IPS DF 19.7 (cell line): ENCODE measurements around the gene CAMTA2.

Experiments used
- DNase-seq: peaks from one replicate; pipeline ENCODE4 v3.0.0-alpha.2; 2013; ENCODE audit warnings: low read depth, low spot score

The CAMTA2 gene

GRCh38 chr17:5002121-5002788 lies 14.8 kb upstream of the CAMTA2 start:
- no peak for DNase-seq

- DNase-seq = no peak
These were observed 12.8 kb upstream of the CAMTA2 start for GRCh38 chr17:5000237-5000639.

- DNase-seq = no peak
These were observed 12.1 kb upstream of the CAMTA2 start for GRCh38 chr17:4999430-5000093.

- DNase-seq = no peak
These were observed 11.4 kb upstream of the CAMTA2 start for GRCh38 chr17:4998732-4999429.

GRCh38 chr17:4998027-4998731 lies 10.7 kb upstream of the CAMTA2 start:
- no peak for DNase-seq

- no peak for DNase-seq
These were observed 10.0 kb upstream of the CAMTA2 start, which contains the start of the genes INCA1 and KIF1C for GRCh38 chr17:4997302-4998026. Gene INCA1, minus strand, starts transcription at chr17:4997522. Its CDS starts 3,085 bp downstream, at chr17:4994437. Gene KIF1C, plus strand, starts transcription at chr17:4997950. Its CDS starts 2,297 bp downstream, at chr17:5000247.

- DNase-seq = no peak
These were observed 6.7 kb upstream of the CAMTA2 start for GRCh38 chr17:4994081-4994595.

GRCh38 chr17:4987767-4988567 lies 492 bp upstream of the CAMTA2 start:
- no peak for DNase-seq

- no peak for DNase-seq
These were observed 1.1 kb downstream of the CAMTA2 start for GRCh38 chr17:4986403-4986802.

GRCh38 chr17:4982305-4982704 lies 5.2 kb downstream of the CAMTA2 start:
- DNase-seq = no peak

- no peak for DNase-seq
These were observed 6.7 kb downstream of the CAMTA2 start for GRCh38 chr17:4980644-4981216.

GRCh38 chr17:4978726-4979125 lies 8.7 kb downstream of the CAMTA2 start:
- no peak for DNase-seq

GRCh38 chr17:4974115-4974670 lies 13.3 kb downstream of the CAMTA2 start:
- no peak for DNase-seq

GRCh38 chr17:4973256-4974114 lies 14.0 kb downstream of the CAMTA2 start:
- no peak for DNase-seq

- no peak for DNase-seq
These were observed 14.7 kb downstream of the CAMTA2 start for GRCh38 chr17:4972752-4973151.

GRCh38 chr17:4972322-4972721 lies 15.2 kb downstream of the CAMTA2 start:
- no peak for DNase-seq

- DNase-seq = no peak
These were observed 15.6 kb downstream of the CAMTA2 start for GRCh38 chr17:4971826-4972225.

GRCh38 chr17:4970273-4970672 lies 17.2 kb downstream of the CAMTA2 start:
- DNase-seq = no peak
